IMR-90 (cell line): ENCODE measurements around the gene ANKRD40. TPM values are rescaled to one million over a fixed set of nuclear protein-coding genes. Genes with fewer than 3 reads are reported as not detected.
A peak's percentile ranks its signal among the peaks of the same experiment; 100 is the strongest.

Source experiments
- ATAC-seq: fragments of 200-7000 bp; cut with Tn5 transposase; 2 replicates; pipeline ENCODE4 v1.9.1; 2020; ENCODE audit warnings: low read depth, mild to moderate bottlenecking, moderate library complexity
- BruUV-seq: library from RNA; stranded (reverse); fragments of 400-500 nt; replicated peaks from 2 replicates; lab custom pipeline; 2021; lab: Mats Ljungman, UMichigan
- CTCF ChIA-PET: fragments of 300-600 bp; formaldehyde crosslinking; extraction: SDS; loops from one replicate; lab custom pipeline; 2021; ENCODE audit warnings: antibody characterized with exemption; lab: Yijun Ruan, JAX
- POLR2A ChIA-PET: fragments of 300-600 bp; sonication (Branson Sonifier 250); formaldehyde crosslinking; loops from one replicate; lab custom pipeline; 2022; ENCODE audit warnings: antibody characterized with exemption; ENCODE audit not compliant: unreplicated experiment; lab: Charles Lee
- DNase-seq: peaks from one replicate; pipeline ENCODE4 v3.0.0; 2013
- H2AFZ ChIP-seq: replicated peaks from 2 replicates; pipeline ENCODE3; 2013; ENCODE audit warnings: low read length, mild to moderate bottlenecking; ENCODE audit not compliant: poor library complexity
- H2AK5ac ChIP-seq: 2 replicates; pipeline ENCODE4 v1.6.1; 2013; ENCODE audit warnings: low read depth, low read length, inconsistent platforms
- H2AK9ac ChIP-seq: replicated peaks from 2 replicates; pipeline ENCODE3; 2013; ENCODE audit warnings: mild to moderate bottlenecking, low read depth, low read length, moderate library complexity; ENCODE audit not compliant: poor library complexity
- H2BK120ac ChIP-seq: 2 replicates; pipeline ENCODE4 v1.6.1; 2013; ENCODE audit warnings: low read depth, low read length, inconsistent platforms
- H2BK15ac ChIP-seq: 3 replicates; pipeline ENCODE4 v1.6.1; 2013; ENCODE audit warnings: low read depth, low read length, inconsistent platforms
- H2BK20ac ChIP-seq: 2 replicates; pipeline ENCODE4 v1.6.1; 2013; ENCODE audit warnings: low read depth, mild to moderate bottlenecking, inconsistent platforms, low read length, moderate library complexity
- H2BK5ac ChIP-seq: 2 replicates; pipeline ENCODE4 v1.6.1; 2013; ENCODE audit warnings: mild to moderate bottlenecking, low read depth, low read length, inconsistent platforms; ENCODE audit not compliant: poor library complexity, severe bottlenecking
- H3K14ac ChIP-seq: replicated peaks from 2 replicates; pipeline ENCODE4 v1.6.1; 2013; ENCODE audit warnings: low read depth, low read length, inconsistent platforms
- H3K18ac ChIP-seq: 2 replicates; pipeline ENCODE4 v1.6.1; 2013; ENCODE audit warnings: low read depth, low read length, control low read depth
- H3K23ac ChIP-seq: 2 replicates; pipeline ENCODE4 v1.6.1; 2013; ENCODE audit warnings: low read depth, low read length, inconsistent platforms
- H3K27ac ChIP-seq: 2 replicates; pipeline ENCODE4 v1.5.1; 2013; ENCODE audit warnings: mild to moderate bottlenecking, control low read depth, low read length; ENCODE audit not compliant: insufficient read depth
- H3K27me3 ChIP-seq: 2 replicates; pipeline ENCODE4 v1.6.1; 2013; ENCODE audit warnings: low read length; ENCODE audit not compliant: control insufficient read depth, insufficient read depth
- H3K36me3 ChIP-seq: 2 replicates; pipeline ENCODE4 v1.6.1; 2013; ENCODE audit warnings: low read length, mixed read lengths; ENCODE audit not compliant: control insufficient read depth, insufficient read depth
- H3K4ac ChIP-seq: 2 replicates; pipeline ENCODE4 v1.6.1; 2013; ENCODE audit warnings: low read depth, low read length, inconsistent platforms
- H3K4me1 ChIP-seq: 2 replicates; pipeline ENCODE4 v1.6.1; 2013; ENCODE audit warnings: low read length, mixed read lengths; ENCODE audit not compliant: control insufficient read depth, insufficient read depth
- H3K4me2 ChIP-seq: 2 replicates; pipeline ENCODE4 v1.6.1; 2013; ENCODE audit warnings: low read depth, mild to moderate bottlenecking, control low read depth, low read length, moderate library complexity
- H3K4me3 ChIP-seq: 2 replicates; pipeline ENCODE4 v1.5.1; 2013; ENCODE audit warnings: low read depth, mild to moderate bottlenecking, control low read depth, low read length, moderate library complexity; ENCODE audit not compliant: insufficient read depth
- H3K56ac ChIP-seq: 2 replicates; pipeline ENCODE4 v1.6.1; 2013; ENCODE audit warnings: low read length, inconsistent platforms; ENCODE audit not compliant: insufficient read depth; ENCODE audit errors: extremely low read depth
- H3K79me1 ChIP-seq, 2 experiments: 2 replicates each; pipeline ENCODE4 v1.6.1; 2013; ENCODE audit warnings: low read length in 2 of 2, inconsistent platforms in 1 of 2, low read depth in 1 of 2
- H3K9ac ChIP-seq: 2 replicates; pipeline ENCODE4 v1.6.1; 2013; ENCODE audit warnings: low read depth, low read length, control low read depth
- H3K9me1 ChIP-seq: 2 replicates; pipeline ENCODE4 v1.6.1; 2013; ENCODE audit warnings: low read length, inconsistent platforms; ENCODE audit not compliant: insufficient read depth
- H3K9me3 ChIP-seq: 2 replicates; pipeline ENCODE4 v1.6.1; 2013; ENCODE audit warnings: low read length; ENCODE audit not compliant: control insufficient read depth, insufficient read depth
- H4K20me1 ChIP-seq: 2 replicates; pipeline ENCODE4 v1.6.1; 2013; ENCODE audit warnings: low read length, inconsistent platforms; ENCODE audit not compliant: insufficient read depth
- H4K5ac ChIP-seq: 2 replicates; pipeline ENCODE4 v1.6.1; 2013; ENCODE audit warnings: mild to moderate bottlenecking, low read depth, low read length, control low read depth
- H4K8ac ChIP-seq, 2 experiments: 2 replicates each; pipeline ENCODE4 v1.6.1; 2013; ENCODE audit warnings: low read depth in 2 of 2, low read length in 2 of 2, control low read depth in 1 of 2, inconsistent platforms in 1 of 2
- H4K91ac ChIP-seq: 2 replicates; pipeline ENCODE4 v1.6.1; 2013; ENCODE audit warnings: low read depth, low read length, inconsistent platforms; ENCODE audit not compliant: insufficient read depth
- CEBPB ChIP-seq: IDR thresholded peaks from 2 replicates; pipeline ENCODE4 v1.6.1; 2012; ENCODE audit warnings: low read depth, low read length, improper control_type of control experiment
- NFE2L2 ChIP-seq: fragments of 150-350 bp; IDR thresholded peaks from 2 replicates; pipeline ENCODE4 v1.6.1; 2016; ENCODE audit warnings: low read depth, mild to moderate bottlenecking, low read length
- RCOR1 ChIP-seq: IDR thresholded peaks from 2 replicates; pipeline ENCODE4 v1.6.1; 2012; ENCODE audit warnings: mild to moderate bottlenecking, low read length, improper control_type of control experiment; ENCODE audit not compliant: insufficient replicate concordance
- WGBS, 2 experiments: methylation state at CpG; one replicate each; pipeline versions ENCODE4 v1.1.5 to v1.1.7; 2013; ENCODE audit warnings: missing lambda C conversion rate in 2 of 2; ENCODE audit not compliant: insufficient read length in 1 of 2; ENCODE audit errors: extremely low coverage in 2 of 2; 5-methylcytosine and 5-hydroxymethylcytosine counted together
- dilution Hi-C: fragments of 300-500 bp; cut with HindIII; formaldehyde crosslinking; loops from one replicate; pipeline ENCODE4 v1.14.3; 2018; ENCODE audit warnings: low sequenced_read_pairs; ENCODE audit not compliant: unreplicated experiment
- in situ Hi-C: fragments of 300-500 bp; cut with MboI; formaldehyde crosslinking; loops from 3 replicates; pipeline ENCODE4 v1.14.3; 2019; ENCODE audit warnings: low sequenced_read_pairs, inconsistent platforms, mixed read lengths
- intact Hi-C: fragments of 100-400 bp; cut with micrococcal nuclease; formaldehyde crosslinking; loops from 2 replicates; pipeline ENCODE4 v1.10.0; 2022
- polyA plus RNA-seq, 3 experiments: library from polyadenylated mRNA; depleted of rRNA; stranded (reverse); fragments of >200 nt; gene quantifications; 2 replicates each; pipeline ENCODE4 v1.2.3, GENCODE V29; 2012; ENCODE audit warnings: low replicate concordance in 1 of 3
- total RNA-seq: library from RNA; depleted of rRNA; stranded (reverse); fragments of >200 nt; gene quantifications from 2 replicates; pipeline ENCODE4 v1.2.3, GENCODE V29; 2012

Gene ANKRD40
- total and polyA plus RNA-seq, 2 of the 4 experiments (the other 2 are of a cell fraction) = 23.4 to 35.8 TPM

DNA sequence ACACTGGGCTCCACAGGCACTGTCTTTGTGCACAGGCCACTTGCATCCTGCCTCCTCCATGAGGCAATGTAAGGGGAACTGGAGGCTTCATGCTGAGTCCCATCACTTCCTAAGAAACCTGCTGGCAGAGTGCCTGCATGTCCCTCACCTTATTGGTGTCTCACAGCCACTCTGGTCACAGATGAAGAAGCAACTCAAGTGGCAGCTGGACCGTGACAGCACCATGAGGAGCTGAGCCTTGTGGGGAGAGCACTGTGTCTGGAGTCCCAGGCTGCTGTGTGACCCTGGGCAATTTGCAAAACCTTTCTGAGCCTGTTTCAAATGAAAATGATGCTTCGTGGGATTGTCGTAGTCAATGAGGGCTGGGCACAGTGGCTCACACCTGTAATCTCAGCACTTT is 19.5 kb downstream of the ANKRD40 start:
- in situ Hi-C loops (no loop called here), intact Hi-C loops (no loop called here), dilution Hi-C loops (no loop called here)
- no peak for TF ChIP-seq NFE2L2
- no peak for TF ChIP-seq CEBPB
- no peak for TF ChIP-seq RCOR1
- no peak overlapping the region for H2BK5ac ChIP-seq
- H3K56ac ChIP-seq = no peak overlapping the region
- CTCF ChIA-PET = interaction anchor here (2.3 kb wide), 1 partner anchor 138 kb away, joined by 8 read pairs; no protein-coding TSS in a partner anchor
- no peak overlapping the region for H3K4me3 ChIP-seq
- no peak overlapping the region for H4K5ac ChIP-seq
- no peak overlapping the region; the same call in 1 of the 2 replicates for H4K91ac ChIP-seq
- no peak overlapping the region for H2BK15ac ChIP-seq
- H3K79me1 ChIP-seq = peaks cover 0 to 12% of the 10 kb centered on the region in 2 experiments; a peak in 2 of 4 replicates
- peaks cover 31% of the 10 kb centered on the region for H3K9me1 ChIP-seq
- H3K27ac ChIP-seq = no peak overlapping the region
- DNase-seq = no peak
- no peak overlapping the region for H3K9ac ChIP-seq
- H3K36me3 ChIP-seq = peaks cover 3% of the 10 kb centered on the region; the same call in 1 of the 2 replicates
- no peak overlapping the region for H4K8ac ChIP-seq
- 67% methylated on average over 1 of the region's 3 CpGs; no CpG with 5 or more reads in 1 of the 2 experiments for WGBS, 2 experiments
- no peak overlapping the region for H3K4me2 ChIP-seq
- peaks cover 45% of the 10 kb centered on the region for H3K4me1 ChIP-seq
- BruUV-seq = no TSS peak
- no peak overlapping the region for H3K18ac ChIP-seq
- H2BK20ac ChIP-seq = no peak overlapping the region
- H2AK9ac ChIP-seq = no peak overlapping the region
- H3K9me3 ChIP-seq = no peaks in the 10 kb centered on the region
- no peak overlapping the region for H2BK120ac ChIP-seq
- POLR2A ChIA-PET = no interaction called here
- H2AFZ ChIP-seq = no peak overlapping the region
- no peak overlapping the region for H3K14ac ChIP-seq
- no peaks in the 10 kb centered on the region for H4K20me1 ChIP-seq
- peak overlapping the region; percentile 35; the same call in 1 of the 2 replicates for H2AK5ac ChIP-seq
- H3K4ac ChIP-seq = peak overlapping the region; percentile 21; the same call in 1 of the 2 replicates
- no peaks in the 10 kb centered on the region for H3K27me3 ChIP-seq
- ATAC-seq = no peak
- H3K23ac ChIP-seq = no peak overlapping the region
